Bone marrow (tissue), 2 donors: ENCODE results near the gene MIDN.

Experiments used
- DNase-seq, 2 donors: peaks; one replicate each; lab custom pipeline; 2025; lab: John Stamatoyannopoulos, UW

The MIDN gene

DNA sequence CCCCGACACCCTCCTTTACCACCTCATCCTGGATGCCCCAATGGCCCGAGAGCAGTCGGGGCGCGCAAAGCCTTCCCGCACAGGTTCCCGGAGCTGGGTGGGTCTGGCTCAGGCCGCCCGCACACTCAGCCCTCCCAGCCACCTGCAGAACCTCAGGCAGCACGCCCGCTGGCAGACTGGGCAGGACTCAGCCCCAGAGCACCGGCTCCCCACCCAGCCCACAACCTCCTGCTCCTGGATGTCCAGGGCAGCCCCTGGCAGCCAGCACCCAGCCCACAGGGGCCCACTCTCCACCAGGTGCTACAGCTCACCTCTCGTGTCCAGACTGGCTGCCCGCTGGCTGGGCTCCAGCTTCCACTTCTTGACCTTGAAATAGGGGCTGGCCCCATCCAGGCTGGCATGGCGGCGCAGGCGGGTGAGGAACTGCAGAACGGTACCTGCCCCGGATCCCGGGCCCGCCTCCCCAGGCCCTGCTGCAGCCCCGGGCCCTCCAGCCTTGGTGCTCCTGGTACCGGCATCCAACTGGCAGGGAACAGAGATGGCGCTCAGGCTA is 15.2 kb upstream of the MIDN start:
- no peak for DNase-seq

DNA sequence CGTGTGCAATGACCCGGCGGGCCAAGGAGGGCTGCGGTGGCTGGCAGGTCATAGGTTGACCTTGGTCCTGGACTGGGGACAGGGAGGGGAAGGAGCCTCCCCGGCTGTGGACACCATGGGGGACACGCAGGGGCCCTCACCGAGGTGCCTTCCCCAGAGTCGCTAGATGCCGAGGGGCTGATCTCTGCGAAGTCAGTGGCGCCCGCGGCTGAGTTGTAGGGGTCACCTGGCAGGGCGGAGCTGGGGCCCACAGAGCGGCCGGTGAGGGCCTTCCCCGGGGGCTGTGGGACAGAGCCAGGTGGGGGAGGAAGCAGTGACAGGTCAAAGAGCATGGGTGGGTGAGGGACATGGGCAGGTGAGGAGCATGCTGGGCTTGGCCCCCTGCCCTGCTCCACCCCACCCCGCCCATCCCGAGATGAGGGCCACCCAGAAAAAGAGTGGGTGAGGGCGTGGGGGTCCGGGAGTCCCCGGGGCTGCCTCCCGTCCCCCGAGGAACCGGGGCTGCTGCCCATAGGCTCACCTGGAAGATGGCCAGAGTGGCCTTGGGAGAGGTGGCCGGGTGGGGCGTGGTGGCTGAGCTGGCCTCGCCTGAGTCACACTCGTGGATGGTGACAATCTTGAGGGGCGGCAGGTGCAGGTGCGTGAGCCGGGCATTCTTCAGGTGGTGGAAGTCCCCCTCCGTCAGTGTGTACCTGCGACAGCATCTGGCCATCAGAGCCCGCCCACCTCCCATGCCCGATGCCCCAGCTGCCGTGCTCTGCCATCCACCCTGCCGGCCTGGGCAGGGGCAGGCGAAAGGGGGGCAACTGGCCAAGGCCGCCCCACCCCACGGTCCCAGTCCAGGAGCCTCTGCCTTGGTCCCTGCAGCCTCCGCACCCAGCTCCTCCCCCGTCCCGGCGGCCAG is 14.1 kb upstream of the MIDN start:
- DNase-seq: no peak

DNA sequence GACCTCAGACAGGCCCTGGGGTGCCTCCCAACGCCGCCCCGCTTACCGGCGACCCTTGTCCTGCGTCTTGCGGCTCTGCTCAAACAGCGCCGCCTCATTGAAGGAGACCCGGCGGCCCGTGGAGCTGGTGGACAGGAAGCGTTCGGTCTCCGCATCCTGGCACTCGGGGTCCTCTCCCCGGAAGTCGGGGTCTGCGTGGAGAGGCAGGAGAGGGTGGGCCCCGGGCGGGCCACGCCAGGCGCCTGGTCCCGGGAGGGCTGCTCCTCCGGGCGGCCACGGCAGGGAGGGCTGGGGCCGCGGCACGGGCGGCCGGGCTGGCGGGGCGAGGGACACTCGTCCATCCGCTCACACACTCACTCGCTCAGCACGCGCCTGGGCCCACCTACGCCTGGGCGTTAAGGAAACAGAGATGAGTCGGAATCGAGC is 13.4 kb upstream of the MIDN start:
- no peak for DNase-seq

DNA sequence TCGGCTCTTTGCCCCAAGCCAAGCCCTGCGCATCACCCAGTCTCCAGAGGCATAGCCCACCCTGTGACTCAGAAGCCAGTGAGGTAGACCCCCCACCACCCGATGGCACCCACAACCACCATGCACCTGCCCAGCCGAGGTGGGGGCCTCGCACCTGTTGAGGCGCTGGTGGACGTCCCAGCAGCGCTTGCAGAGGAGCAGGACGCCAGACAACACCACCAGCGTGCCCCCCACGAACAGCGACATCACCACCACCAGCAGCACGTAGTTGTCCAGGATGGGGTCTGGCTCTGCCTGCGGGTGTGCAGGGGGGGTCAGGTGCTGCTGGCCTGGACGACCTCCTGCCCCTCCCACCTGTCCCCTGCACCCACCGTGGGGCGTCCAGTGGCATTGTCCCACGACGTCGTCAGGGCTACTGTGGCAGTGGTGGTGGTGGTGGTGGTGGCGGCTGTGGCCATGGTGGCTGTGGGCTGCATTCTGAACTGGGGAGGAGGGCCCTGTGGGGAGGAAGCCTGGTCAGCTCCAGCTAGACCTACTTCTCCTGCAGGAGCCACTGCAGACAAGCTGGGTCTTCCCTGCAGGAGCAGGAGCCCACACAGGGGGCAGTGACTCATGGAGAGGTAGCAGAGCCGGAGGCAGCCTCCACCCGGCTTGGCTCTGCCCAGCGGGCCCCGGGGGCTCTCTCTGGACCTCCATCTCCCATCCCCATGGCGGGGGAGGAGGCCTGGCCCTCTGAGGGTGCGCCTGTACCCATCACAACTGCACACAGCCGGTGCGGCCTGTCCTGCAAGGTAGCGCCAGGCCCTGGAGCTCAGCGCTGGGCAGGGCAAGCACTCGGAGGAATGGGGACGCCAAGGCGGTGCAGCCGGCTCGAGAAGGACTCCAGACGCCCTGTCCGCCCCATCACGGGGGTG is 12.5 kb upstream of the MIDN start:
- no peak for DNase-seq

DNA sequence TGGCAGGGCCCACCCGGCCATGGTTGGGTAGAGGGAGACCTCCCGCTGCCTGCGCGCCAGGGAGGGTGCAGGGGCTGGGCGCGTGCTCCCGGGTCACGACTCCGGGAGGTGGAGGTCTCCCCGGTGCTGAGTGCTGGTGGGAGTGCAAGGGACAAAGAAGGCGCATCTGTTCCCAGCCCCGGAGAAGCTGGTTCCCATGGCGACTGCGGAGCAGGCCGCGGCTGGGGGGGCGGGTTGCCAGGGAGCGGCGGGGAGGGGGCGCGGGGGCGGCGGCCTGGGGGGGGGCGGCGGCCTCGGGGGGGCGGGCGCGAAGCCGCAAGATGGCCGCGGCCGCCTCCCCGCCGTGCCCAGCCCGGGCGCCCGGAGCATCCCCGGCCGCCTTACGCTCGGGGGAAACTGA is 11.8 kb upstream of the MIDN start:
- DNase-seq: no peak

DNA sequence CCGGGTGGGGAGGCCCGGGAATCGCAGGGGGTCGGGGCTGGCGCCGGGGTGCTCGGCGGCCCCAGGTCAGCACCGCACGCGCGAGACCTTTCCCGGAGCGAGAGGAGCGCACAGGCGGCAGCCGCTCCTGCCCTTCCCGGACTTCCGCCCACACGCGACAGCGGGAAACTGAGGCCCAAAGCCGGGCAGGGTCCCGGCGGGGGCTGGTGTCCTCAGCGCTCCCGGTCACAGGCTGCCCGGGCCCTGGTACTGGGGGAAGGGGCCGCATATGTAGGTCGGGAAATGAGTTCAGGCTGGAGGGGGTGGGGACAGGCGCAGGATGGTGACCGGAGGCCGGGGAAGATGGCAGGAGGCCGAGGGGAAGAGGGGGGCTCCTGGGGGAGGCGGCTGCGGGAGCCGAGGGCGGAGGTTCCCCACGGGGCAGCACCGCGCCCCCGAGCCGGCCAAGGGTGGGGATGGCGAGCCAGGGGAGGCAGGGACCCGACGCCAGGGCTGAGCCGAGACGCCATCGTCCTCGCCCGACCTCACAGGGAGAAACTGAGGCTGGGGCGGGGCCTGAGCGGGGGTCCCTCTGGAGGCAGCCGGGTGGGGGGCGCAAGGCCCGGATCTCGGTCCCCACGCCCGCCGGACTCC is 11.2 kb upstream of the MIDN start:
- no peak for DNase-seq

DNA sequence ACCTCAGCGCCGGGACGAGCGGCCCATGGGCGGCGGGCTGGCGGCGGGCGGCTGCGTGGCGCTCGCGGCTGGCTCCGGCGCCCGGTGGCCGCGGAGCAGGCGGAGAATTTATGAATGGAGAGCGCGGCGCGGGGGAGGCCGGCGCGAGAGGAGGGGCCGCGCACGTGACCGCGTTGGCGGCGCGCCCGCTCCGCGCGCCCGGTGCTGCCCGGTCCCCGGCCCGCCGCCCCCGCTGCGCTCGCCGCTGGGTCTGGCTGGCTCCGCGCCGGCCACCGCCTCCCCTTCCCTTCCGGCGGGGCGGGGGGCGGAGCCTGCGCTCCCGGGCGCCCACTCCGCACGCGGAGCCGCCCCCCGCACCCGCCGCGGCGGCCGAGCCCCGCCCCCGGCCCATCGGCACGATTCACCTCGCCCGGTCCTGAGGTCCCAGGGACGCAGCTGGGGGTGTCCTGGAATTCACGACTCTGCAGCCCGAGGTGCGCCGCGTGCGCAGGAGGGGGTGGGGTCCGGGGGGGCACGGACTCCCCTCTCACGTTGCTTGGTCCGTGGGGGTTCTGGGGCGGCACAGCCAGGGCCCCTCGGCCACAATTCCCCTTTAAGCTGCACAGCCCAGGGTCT is 10.5 kb upstream of the MIDN start, which contains the start of gene CBARP:
CBARP (minus strand) TSS at position 252 of the 615 bp plus-strand sequence. CDS start 1,905 bp downstream, outside the sequence.
- DNase-seq: no peak

DNA sequence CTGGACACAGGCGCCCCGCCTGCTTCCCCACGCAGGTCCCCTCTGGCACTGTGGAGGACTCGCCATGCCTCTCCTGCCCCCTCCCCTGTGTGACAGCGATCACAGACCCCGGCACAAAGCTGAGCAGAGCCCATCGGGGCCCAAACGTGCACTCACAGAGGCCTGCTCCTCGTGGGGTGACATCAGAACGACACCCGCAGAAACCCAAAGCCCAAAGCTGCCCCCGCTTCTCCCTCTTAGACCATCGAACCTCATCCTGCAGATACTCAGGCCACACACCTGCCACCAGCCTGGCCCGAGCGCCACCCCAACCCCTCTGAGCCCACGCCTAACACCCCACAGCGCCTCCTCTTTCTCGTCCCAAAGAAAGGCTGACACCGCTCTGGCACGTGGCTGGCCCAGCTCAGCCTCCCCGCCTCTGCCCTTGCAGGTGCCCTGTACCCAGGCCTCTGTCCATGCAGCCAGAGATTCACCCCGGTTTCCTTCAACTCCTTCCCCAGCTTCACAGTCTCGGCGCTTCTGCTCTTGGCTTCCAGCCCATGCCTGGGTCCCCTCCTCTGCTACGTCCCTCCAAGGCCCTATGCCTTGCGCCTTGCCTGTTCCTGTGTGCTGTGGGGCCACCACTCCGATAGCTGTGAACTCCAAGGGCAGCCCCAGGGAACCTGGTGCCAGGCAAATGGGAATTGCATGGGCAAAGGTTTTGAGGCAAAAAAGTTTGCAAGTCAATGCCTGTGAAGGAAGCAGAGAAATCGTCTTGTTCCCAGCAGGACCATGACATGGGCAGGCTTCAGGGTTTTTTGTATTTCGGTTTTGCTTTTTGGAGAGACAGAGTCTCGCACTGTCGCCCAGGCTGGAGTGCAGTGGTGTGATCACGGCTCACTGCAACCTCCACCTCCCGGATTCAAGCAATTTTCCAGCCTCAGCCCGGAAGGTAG is 9.7 kb upstream of the MIDN start:
- no peak for DNase-seq

DNA sequence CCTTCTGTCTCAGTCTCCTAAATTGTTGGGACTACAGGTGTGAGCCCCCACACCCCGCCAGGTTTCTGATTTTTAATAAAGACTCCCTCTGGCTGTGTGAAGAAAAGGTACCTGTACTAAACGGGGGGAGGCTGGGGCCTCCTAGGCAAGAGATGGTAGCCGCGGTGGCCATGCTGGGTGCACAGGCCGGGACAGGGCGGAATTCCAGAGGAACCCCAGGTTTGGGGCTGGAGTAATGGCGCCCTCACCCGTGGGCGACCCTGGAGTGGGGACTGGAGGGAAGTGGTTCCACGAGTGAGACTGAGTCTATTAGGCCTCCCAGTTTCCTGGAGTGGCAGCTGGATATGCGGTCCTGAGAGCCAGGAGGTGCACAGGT is 9.0 kb upstream of the MIDN start:
- DNase-seq: no peak

DNA sequence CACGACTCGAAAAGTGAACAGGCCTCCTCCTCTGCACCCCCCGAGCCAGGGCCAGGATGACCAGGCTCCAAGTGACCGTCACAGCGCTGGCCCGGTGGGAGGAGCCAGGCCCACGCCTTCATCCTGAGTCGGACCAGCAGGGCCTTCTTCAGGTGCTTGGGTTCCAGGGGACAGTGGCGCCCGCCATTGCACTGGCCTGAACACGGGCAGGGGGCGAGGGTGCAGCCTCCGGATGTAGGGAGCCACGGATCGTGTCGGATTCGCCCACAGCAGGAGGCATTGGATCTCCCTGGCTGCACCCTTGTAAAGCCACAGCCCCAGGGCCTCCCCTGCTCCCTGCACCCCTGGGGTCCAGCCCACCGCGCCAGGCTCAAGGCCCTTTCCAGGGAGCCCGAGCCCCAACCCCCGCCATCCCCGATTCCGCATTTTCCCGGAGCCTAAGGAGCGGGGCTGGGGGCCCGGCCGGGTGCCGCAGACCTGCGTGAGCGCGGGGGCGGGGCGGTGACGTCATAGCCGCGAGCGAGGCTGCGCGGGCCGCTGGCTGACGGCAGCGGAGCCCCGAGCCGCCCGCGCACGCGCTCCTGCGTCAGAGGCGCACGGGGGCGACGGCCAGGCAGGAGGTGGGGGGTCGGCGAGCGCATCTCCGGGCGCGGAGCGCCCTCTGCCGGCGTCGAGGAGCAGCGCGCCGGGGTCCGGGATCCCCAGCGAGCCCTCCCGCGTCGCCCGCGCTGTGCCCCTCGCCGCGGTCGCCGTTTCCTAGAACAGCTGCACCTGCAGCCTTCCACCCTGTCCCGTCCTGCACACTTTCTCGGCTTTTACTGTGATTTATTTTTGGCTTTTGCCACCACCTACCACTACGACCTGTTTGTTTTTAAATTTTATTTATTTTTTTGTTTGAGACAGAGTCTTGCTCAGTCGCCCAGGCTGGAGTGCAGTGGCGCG is 8.3 kb upstream of the MIDN start:
- DNase-seq: peak; percentile 65 to 69

DNA sequence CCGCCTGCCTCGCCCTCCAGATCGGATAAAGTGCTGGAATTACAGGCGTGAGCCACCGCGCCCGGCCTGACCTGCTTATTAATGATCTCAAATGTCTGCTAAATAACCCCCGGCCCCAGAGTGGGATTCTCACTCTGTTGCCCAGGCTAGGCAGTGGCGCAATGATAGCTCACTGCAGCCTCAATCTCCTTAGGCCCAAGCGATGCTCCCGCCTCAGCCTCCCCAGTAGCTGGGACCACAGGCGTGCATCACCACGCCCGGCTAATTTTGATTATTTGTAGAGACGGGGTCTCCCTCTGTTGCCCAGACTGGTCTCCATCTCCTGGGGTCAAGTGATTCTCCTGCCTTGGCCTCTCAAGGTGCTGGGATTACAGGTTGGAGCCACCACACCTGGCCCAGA is 7.5 kb upstream of the MIDN start:
- no peak for DNase-seq

DNA sequence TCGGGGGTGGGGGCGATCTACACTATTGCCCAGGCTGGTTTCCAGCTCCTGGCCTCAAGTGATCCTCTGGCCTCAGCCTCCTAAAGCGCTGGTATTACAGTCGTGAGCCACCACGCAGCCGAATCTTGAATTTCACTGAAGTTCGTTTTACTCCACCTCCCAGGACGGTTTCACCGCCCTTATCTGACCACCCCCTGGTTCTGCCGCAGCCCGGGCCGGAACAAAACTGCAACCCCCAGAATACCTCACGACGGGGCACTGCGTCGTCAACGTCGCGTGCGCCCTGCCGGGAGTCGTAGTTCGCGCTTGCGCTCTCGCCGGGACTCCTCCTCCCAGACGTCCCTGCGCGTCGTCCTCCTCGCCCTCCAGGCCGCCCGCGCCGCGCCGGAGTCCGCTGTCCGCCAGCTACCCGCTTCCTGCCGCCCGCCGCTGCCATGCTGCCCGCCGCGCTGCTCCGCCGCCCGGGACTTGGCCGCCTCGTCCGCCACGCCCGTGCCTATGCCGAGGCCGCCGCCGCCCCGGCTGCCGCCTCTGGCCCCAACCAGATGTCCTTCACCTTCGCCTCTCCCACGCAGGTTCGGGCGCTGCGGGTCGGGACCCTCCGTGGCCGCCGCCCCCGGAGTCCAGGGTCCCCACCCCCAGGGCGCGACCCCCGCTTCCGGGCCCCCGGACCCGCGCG is 6.8 kb upstream of the MIDN start, which contains the start of gene ATP5F1D:
ATP5F1D (plus strand) TSS at position 335 of the 679 bp plus-strand sequence; CDS start at position 435, 100 bp downstream.
- peak; percentile 59 to 79 for DNase-seq

DNA sequence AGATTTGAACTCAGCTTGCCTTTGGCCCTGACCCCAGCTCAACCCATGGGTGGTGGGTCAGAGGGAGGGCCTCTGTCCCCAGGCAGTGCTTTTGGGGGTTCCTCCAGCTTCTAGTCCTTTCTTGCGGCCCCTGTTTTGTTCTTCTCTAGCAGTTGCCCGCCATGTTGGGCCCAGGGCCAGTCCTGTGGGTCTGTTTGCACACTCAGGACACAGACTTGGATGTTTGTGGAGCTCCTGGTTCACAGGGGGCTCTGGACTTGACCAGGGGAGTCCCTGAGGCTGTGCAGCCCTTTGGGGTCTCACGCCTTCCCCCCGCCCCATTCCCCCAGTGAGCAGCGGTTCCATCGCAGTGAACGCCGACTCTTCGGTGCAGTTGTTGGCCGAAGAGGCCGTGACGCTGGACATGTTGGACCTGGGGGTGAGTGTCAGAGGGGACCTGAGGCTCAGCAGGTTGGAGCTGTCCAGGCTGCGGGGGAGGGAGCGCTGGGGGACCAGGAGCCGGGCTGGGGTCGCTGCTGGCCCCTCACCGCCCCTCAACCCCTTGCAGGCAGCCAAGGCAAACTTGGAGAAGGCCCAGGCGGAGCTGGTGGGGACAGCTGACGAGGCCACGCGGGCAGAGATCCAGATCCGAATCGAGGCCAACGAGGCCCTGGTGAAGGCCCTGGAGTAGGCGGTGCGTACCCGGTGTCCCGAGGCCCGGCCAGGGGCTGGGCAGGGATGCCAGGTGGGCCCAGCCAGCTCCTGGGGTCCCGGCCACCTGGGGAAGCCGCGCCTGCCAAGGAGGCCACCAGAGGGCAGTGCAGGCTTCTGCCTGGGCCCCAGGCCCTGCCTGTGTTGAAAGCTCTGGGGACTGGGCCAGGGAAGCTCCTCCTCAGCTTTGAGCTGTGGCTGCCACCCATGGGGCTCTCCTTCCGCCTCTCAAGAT is 4.4 kb upstream of the MIDN start:
- peak; percentile 65 to 69 for DNase-seq

DNA sequence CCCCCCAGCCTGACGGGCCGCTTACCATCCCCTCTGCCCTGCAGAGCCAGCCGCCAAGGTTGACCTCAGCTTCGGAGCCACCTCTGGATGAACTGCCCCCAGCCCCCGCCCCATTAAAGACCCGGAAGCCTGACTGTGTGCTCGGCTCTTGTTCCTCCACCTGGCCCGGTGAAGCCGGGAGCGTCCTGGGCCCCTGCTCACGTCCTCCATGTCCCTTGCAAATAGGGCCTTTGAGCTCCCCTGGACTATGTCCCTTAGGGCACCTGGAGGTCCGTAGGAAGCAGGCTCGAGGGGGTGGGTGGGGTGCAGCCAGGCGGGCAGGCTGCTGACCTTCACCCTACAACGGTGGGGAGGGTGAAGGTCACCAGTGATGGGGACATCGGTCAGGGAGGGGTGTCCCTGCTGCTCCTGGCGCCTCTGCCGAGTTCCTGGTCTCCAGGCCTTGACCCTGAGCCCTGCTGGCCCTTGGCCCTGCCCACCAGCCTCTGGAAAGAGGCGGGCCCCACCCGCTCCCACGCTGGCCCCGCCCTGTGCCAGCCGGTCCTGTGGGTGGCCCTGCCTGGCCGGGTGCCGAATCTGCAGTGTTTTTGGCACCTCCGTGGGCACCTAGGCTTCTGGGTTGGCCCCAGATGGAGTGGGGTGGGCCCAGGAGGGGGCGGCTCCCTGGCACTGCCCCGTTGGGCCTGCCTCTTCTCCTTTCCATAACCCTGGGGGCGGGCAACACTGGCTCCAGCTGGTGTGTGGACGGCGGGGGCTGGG is 3.5 kb upstream of the MIDN start:
- no peak for DNase-seq

DNA sequence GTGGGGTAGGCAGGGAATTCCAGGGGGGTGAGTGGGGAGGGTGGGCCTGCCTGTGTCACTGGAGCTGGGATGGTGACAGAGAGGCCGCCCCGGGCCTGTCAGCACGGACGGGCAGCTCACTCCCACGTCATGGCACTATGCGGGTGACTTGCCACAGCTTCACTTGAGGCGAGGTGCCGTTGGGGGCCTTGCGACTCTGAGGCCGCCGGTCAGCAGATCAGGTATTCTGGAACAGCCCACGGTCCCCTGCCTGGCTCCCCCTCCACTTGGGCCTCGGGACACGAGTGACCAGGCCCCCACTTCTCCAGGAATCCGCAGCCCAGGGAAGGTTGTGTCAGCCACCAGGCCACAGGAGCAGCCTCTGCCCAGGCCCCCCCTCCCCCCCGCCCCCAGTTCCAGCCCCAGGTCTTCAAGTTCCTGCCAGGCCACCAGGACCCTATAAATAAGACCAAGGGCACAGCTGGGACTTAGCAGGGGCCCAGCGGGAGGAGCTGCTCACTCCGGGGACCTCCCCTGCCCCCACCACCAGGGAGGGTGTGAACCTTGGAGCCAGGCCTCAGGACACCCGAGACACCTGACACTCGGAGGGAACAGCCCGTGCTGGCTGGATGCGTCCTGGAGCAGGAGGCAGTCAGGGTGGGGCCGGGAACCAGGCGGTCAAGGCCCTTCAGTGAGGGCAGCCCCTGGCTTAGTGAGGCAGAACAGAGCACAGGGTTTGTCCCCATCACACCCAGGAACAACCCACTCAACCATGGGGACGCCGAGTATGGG is 2.7 kb upstream of the MIDN start:
- DNase-seq: no peak
